GM04503 (cell line): ENCODE data around the gene CLCN4.

Source experiments
- DNase-seq: peaks from one replicate; pipeline ENCODE4 v3.0.0-alpha.2; 2012; ENCODE audit warnings: low read depth

CLCN4 gene

GRCh38 chrX:10156199-10157031 is at the start of gene CLCN4:
TSS of gene CLCN4 (plus strand) at chrX:10156975. CDS start at chrX:10185033, 28,058 bp downstream.
- DNase-seq = no peak

GRCh38 chrX:10107483-10107882 is 49.3 kb upstream of the CLCN4 start:
- DNase-seq = no peak

- DNase-seq = no peak
Observed at GRCh38 chrX:10108288-10108687, 48.5 kb upstream of the CLCN4 start.

- DNase-seq = no peak
Observed at GRCh38 chrX:10109695-10110094, 47.1 kb upstream of the CLCN4 start.

- no peak for DNase-seq
Observed at GRCh38 chrX:10110316-10110935, 46.3 kb upstream of the CLCN4 start.

GRCh38 chrX:10110984-10111363 is 45.8 kb upstream of the CLCN4 start:
- DNase-seq = no peak

GRCh38 chrX:10111364-10112148 is 45.2 kb upstream of the CLCN4 start:
- no peak for DNase-seq

GRCh38 chrX:10112510-10112909 is 44.3 kb upstream of the CLCN4 start:
- no peak for DNase-seq

GRCh38 chrX:10115082-10115481 is 41.7 kb upstream of the CLCN4 start:
- no peak for DNase-seq

GRCh38 chrX:10117301-10117700 is 39.5 kb upstream of the CLCN4 start:
- DNase-seq = no peak

- DNase-seq = no peak
Observed at GRCh38 chrX:10117864-10118377, 38.9 kb upstream of the CLCN4 start.

- DNase-seq = no peak
Observed at GRCh38 chrX:10118530-10118929, 38.2 kb upstream of the CLCN4 start.

- no peak for DNase-seq
Observed at GRCh38 chrX:10119399-10119990, 37.3 kb upstream of the CLCN4 start.

GRCh38 chrX:10120331-10120730 is 36.4 kb upstream of the CLCN4 start:
- DNase-seq = no peak

GRCh38 chrX:10120828-10121227 is 35.9 kb upstream of the CLCN4 start:
- DNase-seq = no peak

- DNase-seq = no peak
Observed at GRCh38 chrX:10121787-10122186, 35.0 kb upstream of the CLCN4 start.

- DNase-seq = no peak
Observed at GRCh38 chrX:10124506-10125247, 32.1 kb upstream of the CLCN4 start.

- no peak for DNase-seq
Observed at GRCh38 chrX:10125248-10125615, 31.5 kb upstream of the CLCN4 start.

- no peak for DNase-seq
Observed at GRCh38 chrX:10126044-10126443, 30.7 kb upstream of the CLCN4 start.

GRCh38 chrX:10126834-10127233 is 29.9 kb upstream of the CLCN4 start:
- DNase-seq = no peak

- DNase-seq = no peak
Observed at GRCh38 chrX:10128386-10128785, 28.4 kb upstream of the CLCN4 start.

GRCh38 chrX:10129229-10129628 is 27.5 kb upstream of the CLCN4 start:
- no peak for DNase-seq
